ENCODE results near the gene KLK4.
"Not testable (repeated sequence)": the region's sequence is repeated elsewhere in the genome, so short reads cannot be mapped to it uniquely, and the experiment has no call there.

Gene KLK4

GRCh38 chr19:50897612-50898011 lies 13.6 kb downstream of the KLK4 start:
- no peak overlapping the region for H3K4me3 Mint-ChIP-seq
- no peak overlapping the region for H3K27ac Mint-ChIP-seq
- H3K4me1 Mint-ChIP-seq, result no peaks in the 10 kb centered on the region
- no peak for ATAC-seq
- no peaks in the 10 kb centered on the region for H3K36me3 Mint-ChIP-seq
- no peak for DNase-seq (ENCODE audit: low spot score in 2 of 2)
- no peaks in the 10 kb centered on the region for H3K9me3 Mint-ChIP-seq

DNA sequence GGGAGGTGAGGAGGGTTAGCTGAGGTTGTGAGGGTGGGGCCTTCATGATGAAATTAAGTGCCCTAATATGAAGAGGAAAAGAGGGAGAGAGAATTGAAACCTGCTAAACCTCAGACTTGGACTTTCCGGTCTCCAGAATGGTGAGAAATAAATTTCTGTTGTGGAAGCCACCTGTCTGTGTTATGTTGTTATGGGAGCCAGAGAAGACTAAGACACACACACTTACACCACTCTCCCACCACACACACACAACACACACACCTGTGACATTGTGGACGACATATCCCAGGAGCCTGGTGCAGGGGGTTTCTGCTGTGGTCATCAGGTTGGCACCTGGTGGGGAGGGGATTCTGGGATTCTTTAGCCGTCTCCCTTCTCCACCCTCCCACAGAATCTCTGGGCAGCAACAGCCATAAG lies 14.0 kb downstream of the KLK4 start:
- DNase-seq (ENCODE audit: low spot score in 2 of 2) (no peak), ATAC-seq (no peak)
- H3K9me3 Mint-ChIP-seq, result no peaks in the 10 kb centered on the region
- H3K36me3 Mint-ChIP-seq, result no peaks in the 10 kb centered on the region
- no peak overlapping the region for H3K27ac Mint-ChIP-seq
- H3K4me3 Mint-ChIP-seq, result no peak overlapping the region
- H3K4me1 Mint-ChIP-seq, result no peaks in the 10 kb centered on the region

- DNase-seq (ENCODE audit: low spot score in 2 of 2) (no peak), ATAC-seq (peak; percentile 93)
- Mint-ChIP-seq H3K9me3 (no peaks in the 10 kb centered on the region), H3K4me3 (no peak overlapping the region), H3K27ac (no peak overlapping the region), H3K4me1 (no peaks in the 10 kb centered on the region), H3K36me3 (no peaks in the 10 kb centered on the region)
These were observed 14.5 kb downstream of the KLK4 start for GRCh38 chr19:50896591-50897190.

DNA sequence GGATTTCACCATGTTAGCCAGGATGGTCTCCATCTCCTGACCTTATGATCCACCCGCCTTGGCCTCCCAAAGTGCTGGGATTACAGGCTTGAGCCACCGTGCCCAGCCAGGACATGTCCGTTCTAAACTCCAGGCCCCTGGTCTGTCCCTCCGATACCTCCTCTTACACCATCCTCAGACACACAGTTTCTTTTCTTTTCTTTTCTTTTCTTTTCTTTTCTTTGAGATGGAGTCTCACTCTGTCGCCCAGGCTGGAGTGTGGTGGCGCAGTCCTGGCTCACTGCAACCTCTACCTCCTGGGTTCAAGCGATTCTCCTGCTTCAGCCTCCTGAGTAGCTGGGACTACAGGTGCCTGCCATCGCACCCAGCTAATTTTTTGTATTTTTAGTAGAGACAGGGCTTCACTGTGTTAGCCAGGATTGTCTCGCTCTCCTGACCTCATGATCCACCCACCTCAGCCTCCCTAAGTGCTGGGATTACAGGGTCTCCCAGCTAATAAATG lies 15.1 kb downstream of the KLK4 start:
- DNase-seq (ENCODE audit: low spot score in 2 of 2); H3K36me3 Mint-ChIP-seq; H3K4me1 Mint-ChIP-seq; ATAC-seq; H3K27ac Mint-ChIP-seq; H3K4me3 Mint-ChIP-seq; H3K9me3 Mint-ChIP-seq: not testable (repeated sequence)

GRCh38 chr19:50894478-50895356 lies 16.5 kb downstream of the KLK4 start:
- no peak overlapping the region for H3K27ac Mint-ChIP-seq
- no peaks in the 10 kb centered on the region for H3K36me3 Mint-ChIP-seq
- no peaks in the 10 kb centered on the region for H3K4me1 Mint-ChIP-seq
- DNase-seq (ENCODE audit: low spot score in 2 of 2), result no peak
- no peak for ATAC-seq
- no peak overlapping the region for H3K4me3 Mint-ChIP-seq
- no peaks in the 10 kb centered on the region for H3K9me3 Mint-ChIP-seq

DNA sequence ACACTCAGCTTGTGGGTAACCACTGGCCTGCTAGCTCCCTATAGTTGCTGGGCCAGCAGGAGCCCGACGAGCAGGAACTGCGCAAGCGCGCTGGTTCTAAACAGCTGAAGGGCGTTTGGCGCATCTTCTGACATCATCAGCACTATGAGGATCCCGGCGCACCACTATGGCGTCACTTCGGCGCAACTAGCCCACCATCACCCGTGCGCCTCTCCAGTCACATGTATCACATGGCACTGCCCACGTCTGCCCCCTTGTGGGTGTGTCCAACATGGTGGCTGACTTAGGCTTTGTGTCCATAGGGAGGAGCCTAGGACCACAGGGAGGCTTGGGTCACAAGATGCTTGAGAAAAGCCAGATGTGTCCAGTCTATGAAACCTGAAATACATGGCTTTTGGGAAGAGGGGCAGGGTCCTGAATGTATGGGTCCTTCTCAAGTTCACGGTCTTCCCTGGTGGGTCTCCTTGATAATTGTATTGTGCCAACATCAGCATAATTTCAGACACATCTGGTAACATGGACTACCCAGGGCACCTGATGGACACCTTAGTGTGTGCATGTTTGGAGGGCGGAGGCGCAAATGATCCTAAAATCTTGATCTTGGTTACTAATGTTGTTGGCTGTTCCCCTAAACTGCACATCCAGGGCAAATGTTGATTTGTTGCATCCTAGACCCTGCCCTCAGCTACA lies 18.0 kb downstream of the KLK4 start:
- no peaks in the 10 kb centered on the region for H3K4me1 Mint-ChIP-seq
- H3K9me3 Mint-ChIP-seq, result no peaks in the 10 kb centered on the region
- DNase-seq (ENCODE audit: low spot score in 2 of 2), result no peak
- H3K4me3 Mint-ChIP-seq, result no peak overlapping the region
- ATAC-seq, result no peak
- H3K36me3 Mint-ChIP-seq, result no peaks in the 10 kb centered on the region
- H3K27ac Mint-ChIP-seq, result no peak overlapping the region

- no peak overlapping the region for H3K4me3 Mint-ChIP-seq
- no peaks in the 10 kb centered on the region for H3K36me3 Mint-ChIP-seq
- no peak overlapping the region for H3K27ac Mint-ChIP-seq
- H3K4me1 Mint-ChIP-seq, result no peaks in the 10 kb centered on the region
- ATAC-seq (no peak), DNase-seq (ENCODE audit: low spot score in 2 of 2) (no peak)
- H3K9me3 Mint-ChIP-seq, result no peaks in the 10 kb centered on the region
These were observed 20.0 kb downstream of the KLK4 start for GRCh38 chr19:50891253-50891625.

- Mint-ChIP-seq H3K27ac (no peak overlapping the region), H3K9me3 (no peaks in the 10 kb centered on the region), H3K4me3 (no peak overlapping the region), H3K4me1 (no peaks in the 10 kb centered on the region), H3K36me3 (no peaks in the 10 kb centered on the region)
- ATAC-seq (peak; percentile 47), DNase-seq (ENCODE audit: low spot score in 2 of 2) (no peak)
These were observed 20.6 kb downstream of the KLK4 start for GRCh38 chr19:50890422-50891252.

GRCh38 chr19:50889638-50890037 lies 21.6 kb downstream of the KLK4 start:
- DNase-seq (ENCODE audit: low spot score in 2 of 2) (no peak), ATAC-seq (no peak)
- H3K9me3 Mint-ChIP-seq, result no peaks in the 10 kb centered on the region
- H3K36me3 Mint-ChIP-seq, result no peaks in the 10 kb centered on the region
- no peaks in the 10 kb centered on the region for H3K4me1 Mint-ChIP-seq
- no peak overlapping the region for H3K27ac Mint-ChIP-seq
- H3K4me3 Mint-ChIP-seq, result no peak overlapping the region

- no peak for DNase-seq (ENCODE audit: low spot score in 2 of 2)
- H3K9me3 Mint-ChIP-seq, result no peaks in the 10 kb centered on the region
- no peak overlapping the region for H3K4me3 Mint-ChIP-seq
- no peak overlapping the region for H3K27ac Mint-ChIP-seq
- ATAC-seq, result no peak
- H3K36me3 Mint-ChIP-seq, result peaks cover 5% of the 10 kb centered on the region
- no peaks in the 10 kb centered on the region for H3K4me1 Mint-ChIP-seq
These were observed 29.0 kb downstream of the KLK4 start for GRCh38 chr19:50882188-50882587.

- Mint-ChIP-seq H3K9me3 (no peaks in the 10 kb centered on the region), H3K36me3 (peaks cover 5% of the 10 kb centered on the region), H3K4me1 (no peaks in the 10 kb centered on the region), H3K27ac (no peak overlapping the region), H3K4me3 (no peak overlapping the region)
- DNase-seq (ENCODE audit: low spot score in 2 of 2) (no peak), ATAC-seq (no peak)
These were observed 31.0 kb downstream of the KLK4 start for GRCh38 chr19:50880241-50880640.

GRCh38 chr19:50878851-50879250 lies 32.3 kb downstream of the KLK4 start:
- ATAC-seq, result no peak
- DNase-seq (ENCODE audit: low spot score in 2 of 2), result no peak
- Mint-ChIP-seq H3K9me3 (no peaks in the 10 kb centered on the region), H3K27ac (no peak overlapping the region), H3K4me1 (no peaks in the 10 kb centered on the region), H3K36me3 (peaks cover 3% of the 10 kb centered on the region), H3K4me3 (no peak overlapping the region)

- DNase-seq (ENCODE audit: low spot score in 2 of 2), result no peak
- Mint-ChIP-seq H3K27ac (no peak overlapping the region), H3K4me1 (no peaks in the 10 kb centered on the region), H3K36me3 (no peaks in the 10 kb centered on the region), H3K9me3 (no peaks in the 10 kb centered on the region), H3K4me3 (no peak overlapping the region)
- ATAC-seq, result no peak
These were observed 33.9 kb downstream of the KLK4 start for GRCh38 chr19:50877338-50877737.

GRCh38 chr19:50876456-50876855 lies 34.7 kb downstream of the KLK4 start:
- ATAC-seq (no peak), DNase-seq (ENCODE audit: low spot score in 2 of 2) (no peak)
- Mint-ChIP-seq H3K36me3 (no peaks in the 10 kb centered on the region), H3K4me3 (no peak overlapping the region), H3K27ac (no peak overlapping the region), H3K9me3 (no peaks in the 10 kb centered on the region), H3K4me1 (no peaks in the 10 kb centered on the region)

DNA sequence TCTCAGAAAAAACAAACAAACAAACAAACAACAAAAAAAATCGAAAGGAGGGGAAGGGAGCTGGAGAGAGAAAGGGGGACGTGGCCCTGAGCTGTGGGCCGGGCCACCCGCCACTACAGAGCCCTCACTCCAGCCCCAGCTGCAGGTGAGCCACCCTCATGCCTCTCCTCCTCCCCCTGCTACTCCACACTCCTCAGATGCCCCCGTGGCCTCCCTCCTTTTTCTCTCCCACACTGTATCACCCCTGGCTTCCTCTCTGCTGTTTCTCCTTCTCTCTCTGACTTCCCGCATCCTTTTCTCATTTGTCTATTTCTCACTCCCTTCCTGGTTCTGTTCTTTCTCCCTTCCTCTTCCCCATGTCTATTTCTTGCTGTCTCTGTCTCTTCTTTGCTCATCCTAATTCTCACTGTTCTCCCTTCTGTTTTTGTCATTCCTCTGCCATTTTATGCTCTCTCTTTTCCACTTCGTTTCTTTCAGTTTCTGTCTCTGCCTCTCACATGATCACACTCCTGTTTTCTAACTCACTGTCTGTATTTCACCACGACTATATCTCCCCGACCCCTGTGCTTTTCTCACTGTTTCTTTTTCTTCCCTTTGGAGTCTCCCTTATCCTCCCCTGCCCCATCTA lies 35.3 kb downstream of the KLK4 start:
- Mint-ChIP-seq H3K9me3 (no peaks in the 10 kb centered on the region), H3K36me3 (no peaks in the 10 kb centered on the region), H3K4me3 (no peak overlapping the region), H3K4me1 (no peaks in the 10 kb centered on the region), H3K27ac (no peak overlapping the region)
- DNase-seq (ENCODE audit: low spot score in 2 of 2), result no peak
- ATAC-seq, result no peak

Data from stimulated activated effector memory CD8-positive, alpha-beta T cell treated with anti-CD3 and anti-CD28 coated beads, Interleukin-12 subunit alpha, Interleukin-12 subunit beta, amount 100 ng/mL, for 72 hours (primary cell).